Epithelial cell of esophagus (primary cell): Measurements from ENCODE around the gene USF3.

Source experiments
- DNase-seq: peaks from one replicate; pipeline ENCODE4 v3.0.0; 2010; ENCODE audit warnings: low read depth
- H3K4me3 ChIP-seq: 2 replicates; pipeline ENCODE4 v1.5.1; 2011; ENCODE audit warnings: mild to moderate bottlenecking, low read length, control low read depth
- CTCF ChIP-seq: IDR thresholded peaks from 2 replicates; pipeline ENCODE4 v1.5.1; 2011; ENCODE audit warnings: low read depth, mild to moderate bottlenecking, low read length, control low read depth, inconsistent platforms; ENCODE audit not compliant: insufficient read depth; ENCODE audit errors: missing control alignments

USF3 gene

DNA sequence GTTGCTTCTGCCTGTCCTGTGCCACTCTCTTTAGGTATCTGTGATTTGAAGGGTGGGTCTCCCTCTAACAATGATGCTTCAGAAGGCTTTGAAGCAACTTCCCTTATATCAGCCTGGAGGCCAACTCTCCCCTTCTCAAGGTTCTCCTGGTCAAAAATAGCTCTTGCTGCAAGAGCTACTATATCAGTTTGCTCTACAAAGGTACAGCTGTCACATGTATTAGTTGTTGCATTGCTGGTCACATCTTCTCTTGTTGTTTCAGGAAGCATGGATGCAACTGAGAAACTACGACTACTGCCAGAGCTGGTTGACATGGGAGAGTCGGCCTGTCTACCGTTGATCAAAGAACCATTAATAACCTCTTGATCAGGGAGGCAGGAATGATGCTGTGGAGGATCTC lies 38.3 kb downstream of the USF3 start:
- DNase-seq, result no peak
- no peak for TF ChIP-seq CTCF
- no peak overlapping the region for H3K4me3 ChIP-seq

- H3K4me3 ChIP-seq, result no peak overlapping the region
- DNase-seq, result no peak
- TF ChIP-seq CTCF, result no peak
These were observed 41.6 kb downstream of the USF3 start for GRCh38 chr3:113654851-113655250.

DNA sequence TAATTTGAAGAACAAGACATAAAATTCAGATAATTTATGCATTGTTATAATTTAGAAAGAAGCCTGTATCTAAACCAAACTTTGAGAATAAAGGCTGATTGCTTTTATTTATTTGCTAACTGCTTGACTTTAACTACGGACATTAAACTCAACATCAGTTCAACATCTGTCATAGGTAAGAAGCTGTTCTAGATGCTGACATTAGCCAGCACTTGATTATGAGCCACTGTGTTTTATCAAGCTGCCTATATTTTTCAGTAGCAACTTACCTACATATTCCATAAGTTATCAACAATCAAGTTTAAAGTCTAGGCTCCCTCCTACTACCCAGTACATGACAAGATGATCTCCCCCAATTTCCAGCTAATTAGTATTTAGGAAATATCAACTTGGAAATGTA lies 42.1 kb downstream of the USF3 start:
- DNase-seq, result no peak
- H3K4me3 ChIP-seq, result no peak overlapping the region
- TF ChIP-seq CTCF, result no peak

- no peak for DNase-seq
- no peak for TF ChIP-seq CTCF
- H3K4me3 ChIP-seq, result no peak overlapping the region
These were observed 47.1 kb downstream of the USF3 start for GRCh38 chr3:113649174-113649845.

- DNase-seq, result no peak
- TF ChIP-seq CTCF, result no peak
- no peak overlapping the region for H3K4me3 ChIP-seq
These were observed 47.9 kb downstream of the USF3 start for GRCh38 chr3:113648524-113648923.

- DNase-seq, result no peak
- no peak for TF ChIP-seq CTCF
- no peak overlapping the region for H3K4me3 ChIP-seq
These were observed 52.9 kb downstream of the USF3 start for GRCh38 chr3:113643583-113643982.

GRCh38 chr3:113638910-113639309 lies 57.5 kb downstream of the USF3 start:
- DNase-seq, result no peak
- TF ChIP-seq CTCF, result no peak
- H3K4me3 ChIP-seq, result no peak overlapping the region
